GM19395 (cell line): ENCODE results near the gene CLIP4.

ENCODE experiments used
- ATAC-seq: cut with Tn5 transposase; IDR thresholded peaks from one replicate; pipeline ENCODE4 v1.9.1; 2021; ENCODE audit warnings: mild to moderate bottlenecking, moderate library complexity; ENCODE audit not compliant: unreplicated experiment

CLIP4 gene

DNA sequence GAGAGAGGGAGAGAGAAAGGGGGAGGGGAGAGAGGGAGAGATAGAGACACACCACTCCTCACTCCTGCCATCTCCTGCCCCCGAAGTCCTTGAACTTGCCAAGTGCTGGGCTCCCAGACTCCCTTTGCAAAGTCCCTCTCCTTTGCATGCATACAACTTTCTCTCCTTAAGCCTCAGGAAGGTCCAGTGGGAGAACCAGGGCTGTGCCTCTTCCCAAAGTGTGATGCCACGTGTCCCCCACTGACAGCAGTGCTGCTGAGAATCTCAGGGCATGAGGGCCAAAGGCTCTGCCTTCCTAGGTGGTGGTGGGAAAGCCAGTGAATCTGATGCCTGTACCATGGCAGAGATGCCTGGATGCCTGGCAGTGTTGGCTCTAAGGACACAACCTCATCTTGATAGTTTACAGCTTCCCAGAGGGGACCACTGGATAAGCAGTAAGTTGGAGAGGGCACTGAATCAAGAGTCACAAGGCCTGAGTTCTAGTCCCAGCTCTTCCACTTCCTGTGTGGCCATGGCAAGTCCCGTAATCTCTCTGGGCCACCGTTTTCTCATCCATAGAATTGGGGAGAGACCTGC is 103.4 kb downstream of the CLIP4 start:
- no peak for ATAC-seq

DNA sequence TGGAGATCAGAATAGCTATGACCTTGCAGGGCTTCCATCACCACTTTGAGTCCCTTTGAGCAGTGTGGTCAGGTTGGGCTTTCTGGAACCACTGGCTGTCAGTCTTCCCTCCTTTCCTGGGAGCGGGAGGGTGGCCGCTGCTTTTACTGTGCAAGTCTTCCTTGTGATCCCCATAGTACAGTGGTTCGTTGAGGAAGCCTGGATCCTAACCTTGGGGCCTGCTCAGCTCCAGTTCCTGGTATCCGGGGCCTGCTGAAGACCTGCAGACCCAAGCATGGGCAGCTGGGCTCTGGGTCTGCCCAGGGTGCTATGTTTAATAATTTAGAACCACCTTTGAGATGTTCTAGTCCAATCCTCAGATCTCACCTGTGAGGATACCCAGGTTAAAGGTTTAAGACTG is 104.2 kb downstream of the CLIP4 start:
- no peak for ATAC-seq

DNA sequence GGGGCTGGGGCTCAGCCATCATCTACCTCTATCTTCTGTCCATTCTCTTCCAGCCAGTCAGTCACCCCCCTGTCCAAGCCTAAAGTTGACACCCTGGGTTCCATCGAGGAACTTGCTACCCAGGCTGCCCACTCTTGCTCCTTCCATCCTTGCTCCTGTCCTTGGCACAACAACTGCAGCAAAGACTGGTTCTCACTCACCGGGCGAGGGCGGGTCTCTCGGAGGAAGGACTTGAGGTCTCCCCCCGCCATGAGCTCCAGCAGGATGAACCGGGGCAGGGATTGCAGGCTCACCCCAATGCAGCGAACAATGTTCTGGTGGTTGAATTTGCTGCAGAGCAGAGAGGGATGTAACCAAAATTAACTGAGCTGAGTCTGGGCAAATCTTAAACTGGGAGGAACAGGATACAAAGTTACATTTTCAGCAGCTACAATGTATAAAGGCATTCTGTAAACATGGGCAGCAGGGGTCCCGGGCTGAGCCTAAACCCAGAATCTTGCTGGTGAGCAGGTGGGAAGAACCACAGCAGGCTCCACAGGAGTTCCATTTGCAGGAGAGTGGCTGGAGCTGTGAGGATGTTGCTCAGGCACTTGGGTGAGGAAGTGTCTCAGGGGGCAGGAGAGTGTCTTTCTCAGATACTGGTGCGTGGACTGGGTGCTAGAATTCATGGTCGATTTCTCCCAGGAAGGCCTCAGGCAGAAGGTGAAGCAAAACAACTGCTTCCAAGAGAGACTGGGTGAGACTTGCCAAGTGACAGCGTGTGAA is 105.5 kb downstream of the CLIP4 start:
- ATAC-seq: no peak

GRCh38 chr2:29222381-29223179 is 107.4 kb downstream of the CLIP4 start:
- no peak for ATAC-seq

DNA sequence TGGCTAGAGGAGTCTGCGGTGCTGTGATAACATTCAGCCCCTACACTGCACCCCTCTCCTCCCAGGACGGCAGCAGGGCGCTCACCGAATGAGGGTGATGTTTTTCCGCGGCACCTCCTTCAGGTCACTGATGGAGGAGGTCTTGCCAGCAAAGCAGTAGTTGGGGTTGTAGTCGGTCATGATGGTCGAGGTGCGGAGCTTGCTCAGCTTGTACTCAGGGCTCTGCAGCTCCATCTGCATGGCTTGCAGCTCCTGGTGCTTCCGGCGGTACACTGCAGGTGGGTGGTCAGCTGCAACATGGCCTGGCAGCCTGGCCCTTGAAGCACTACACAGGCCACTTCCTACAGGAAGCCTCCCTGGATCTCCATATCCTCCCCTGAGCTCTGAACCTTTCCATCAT is 108.0 kb downstream of the CLIP4 start:
- no peak for ATAC-seq

DNA sequence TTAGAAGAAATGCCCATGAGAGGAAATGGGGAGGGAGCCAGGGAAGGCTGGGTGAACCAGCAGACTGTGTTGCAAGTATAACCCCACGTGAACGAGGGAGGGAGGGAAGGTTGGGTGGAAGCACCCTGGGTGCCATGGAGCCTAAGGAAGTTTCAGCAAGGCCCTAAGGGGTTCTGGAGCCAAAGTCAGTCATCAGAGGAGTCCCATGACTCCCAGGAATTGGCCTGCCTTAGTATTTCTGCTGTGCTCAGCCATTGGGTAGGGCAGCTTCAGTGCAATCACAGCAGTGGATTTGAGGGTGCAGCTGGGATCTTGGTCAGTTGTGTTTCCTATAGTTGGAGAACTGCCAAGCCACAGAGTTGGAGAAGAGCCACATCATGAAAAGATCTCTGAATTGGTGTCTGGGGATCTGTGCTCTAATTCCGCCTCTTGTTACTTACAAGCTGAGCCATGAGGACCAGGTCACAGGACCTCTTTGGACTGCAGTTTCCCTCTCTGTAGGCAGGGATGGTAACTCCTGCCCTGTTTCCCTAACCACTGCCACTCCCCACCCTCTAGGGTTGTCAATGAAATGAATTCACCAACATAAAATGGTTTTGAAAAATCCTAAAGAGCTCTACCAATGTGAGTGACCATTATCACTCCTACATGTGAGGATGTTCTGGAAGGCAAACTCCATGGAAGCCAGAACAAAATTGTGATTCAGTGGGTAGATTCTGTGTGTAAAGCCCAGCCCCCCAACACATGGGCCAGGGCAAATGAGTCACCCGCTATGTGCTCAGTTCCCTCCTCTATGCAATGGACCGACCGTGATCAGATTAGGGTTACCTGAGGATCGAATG is 108.9 kb downstream of the CLIP4 start:
- ATAC-seq: no peak

DNA sequence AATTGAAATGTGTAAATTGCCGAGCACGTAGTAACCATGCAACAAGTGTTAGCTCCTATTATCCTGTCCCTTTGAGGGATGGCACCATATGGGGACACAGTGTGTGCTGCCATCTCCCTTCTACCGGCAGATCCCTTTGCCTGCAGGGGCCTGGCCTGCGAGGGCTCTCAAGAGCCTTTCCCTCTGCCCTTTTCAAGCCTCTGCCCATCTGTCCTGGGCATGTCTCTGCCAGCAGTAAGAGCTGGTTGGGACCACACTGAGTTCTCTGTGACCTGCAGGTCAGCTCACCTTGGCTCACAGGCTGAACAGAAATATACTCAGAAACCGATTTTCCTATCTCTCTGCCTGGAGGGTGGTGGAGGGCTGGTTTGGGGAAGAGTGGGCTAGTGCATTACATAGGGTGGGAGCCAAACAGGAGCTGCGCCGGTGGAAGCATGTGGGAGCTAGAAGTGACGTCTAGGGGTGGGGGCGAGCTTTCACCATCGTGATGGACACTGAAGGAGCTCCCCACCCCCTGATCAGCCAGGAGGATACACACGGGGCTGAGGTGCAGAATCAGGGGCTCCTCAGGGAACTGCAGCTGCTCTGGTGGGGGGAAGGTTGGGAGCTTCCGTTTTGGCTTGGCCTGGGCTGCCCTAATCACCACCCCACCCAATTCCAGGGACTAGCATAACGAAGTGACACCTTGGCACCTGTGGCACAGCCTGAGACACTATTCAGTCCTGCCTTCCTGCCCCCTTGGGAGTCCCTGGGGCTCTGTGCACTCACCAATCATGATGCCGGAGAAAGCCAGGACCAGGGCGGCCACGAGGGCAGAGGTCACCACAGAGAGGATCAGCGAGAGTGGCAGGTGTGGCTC is 109.7 kb downstream of the CLIP4 start:
- no peak for ATAC-seq

DNA sequence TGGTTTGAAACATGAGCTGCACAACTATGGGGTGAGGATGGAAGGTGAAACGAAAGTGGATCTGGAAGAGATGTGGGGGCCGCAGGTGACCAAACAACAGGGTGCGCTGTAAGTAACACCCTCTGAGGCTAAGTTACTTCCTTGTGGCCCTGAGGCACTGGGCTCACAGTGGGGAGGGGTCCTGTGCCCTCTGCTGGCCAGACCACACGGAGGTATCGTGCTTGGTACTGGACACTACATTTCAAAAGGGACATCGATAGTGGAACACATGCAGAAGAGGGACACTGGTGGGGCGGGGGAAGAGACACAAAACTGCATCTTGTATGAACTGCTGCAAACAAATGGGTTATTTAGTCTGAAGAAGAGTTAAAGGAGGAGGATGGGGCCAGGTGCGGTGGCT is 110.6 kb downstream of the CLIP4 start:
- ATAC-seq: no peak

- ATAC-seq: no peak
Measured at GRCh38 chr2:29226375-29226774, 111.2 kb downstream of the CLIP4 start.

GRCh38 chr2:29226808-29227207 is 111.6 kb downstream of the CLIP4 start:
- no peak for ATAC-seq

GRCh38 chr2:29227935-29228675 is 112.9 kb downstream of the CLIP4 start:
- ATAC-seq: no peak

GRCh38 chr2:29228947-29229346 is 113.7 kb downstream of the CLIP4 start:
- ATAC-seq: no peak

GRCh38 chr2:29229640-29230039 is 114.4 kb downstream of the CLIP4 start:
- ATAC-seq: no peak

DNA sequence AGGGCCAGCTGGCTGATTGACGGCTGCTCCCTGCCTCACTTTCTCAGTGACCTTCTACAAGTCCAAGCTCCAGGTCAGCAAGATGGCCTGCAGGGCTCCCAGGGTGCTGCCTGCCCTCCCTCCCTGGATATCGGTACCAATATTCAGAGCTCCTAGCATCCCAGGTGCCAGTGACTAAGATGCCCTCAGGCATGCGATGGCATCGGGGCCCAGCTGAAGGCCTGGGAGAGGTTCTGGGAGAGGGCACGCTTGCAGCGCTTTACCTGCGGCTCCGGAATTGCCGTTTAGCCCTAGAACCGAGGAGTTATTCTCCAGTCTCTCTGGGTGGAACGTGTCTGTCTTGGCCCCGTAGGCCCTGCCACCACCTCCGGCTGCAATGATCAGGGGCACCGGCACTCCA is 116.8 kb downstream of the CLIP4 start:
- ATAC-seq: no peak

GRCh38 chr2:29233428-29233827 is 118.2 kb downstream of the CLIP4 start:
- no peak for ATAC-seq

DNA sequence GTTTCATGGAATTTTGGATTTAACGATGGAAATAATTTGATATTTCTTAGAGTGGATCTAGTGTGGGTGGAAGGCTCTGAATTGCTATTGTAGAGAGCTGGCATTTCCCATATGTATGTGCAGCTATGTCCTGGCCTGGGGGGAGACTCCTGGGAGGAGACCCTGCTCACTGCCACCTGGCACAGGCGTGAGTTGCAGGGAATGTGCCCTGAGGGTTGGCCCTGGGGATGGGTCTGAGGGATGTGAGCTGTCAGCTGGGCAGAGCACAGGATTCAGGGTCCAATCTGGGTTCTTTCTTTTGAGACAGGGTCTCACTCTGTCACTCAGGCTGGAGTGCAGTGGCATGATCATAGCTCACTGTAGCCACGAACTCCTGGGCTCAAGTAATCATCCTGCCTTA is 120.2 kb downstream of the CLIP4 start:
- ATAC-seq: no peak

DNA sequence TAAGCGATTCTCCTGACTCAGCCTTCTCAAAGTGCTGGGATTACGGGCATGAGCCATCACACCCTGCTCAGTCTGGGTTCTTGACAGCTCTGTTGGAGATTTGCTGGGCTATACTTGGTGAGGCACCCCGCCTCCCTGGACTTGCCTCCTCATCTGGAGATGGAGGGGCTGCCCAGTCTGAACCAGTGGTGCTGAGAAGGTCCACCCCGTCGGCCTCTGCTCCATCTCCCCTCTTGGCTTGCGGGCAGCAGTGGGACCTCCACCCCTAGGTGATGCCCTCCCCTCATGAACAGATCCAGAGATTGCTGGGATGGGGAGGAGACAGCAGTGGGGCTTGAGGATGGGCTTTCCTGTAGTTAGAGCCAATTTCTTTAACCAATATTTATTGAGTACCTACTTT is 120.9 kb downstream of the CLIP4 start:
- ATAC-seq: no peak

GRCh38 chr2:29238497-29238896 is 123.3 kb downstream of the CLIP4 start:
- ATAC-seq: no peak
